Liver (tissue), 9 donors: ENCODE data around the gene PLEKHA5. TPM values are rescaled to one million over a fixed set of nuclear protein-coding genes. Genes with fewer than 3 reads are reported as not detected.
A peak's percentile ranks its signal among the peaks of the same experiment; 100 is the strongest.

Experiments used
- DNase-seq: peaks from one replicate; pipeline ENCODE4 v3.0.0-alpha.2; 2017; ENCODE audit warnings: low spot score
- H3K27ac ChIP-seq, 2 donors: one replicate each; pipeline ENCODE4 v1.7.0; 2013; ENCODE audit warnings: inconsistent platforms in 2 of 2, low read length in 2 of 2, control low read depth in 1 of 2, low read depth in 1 of 2, mild to moderate bottlenecking in 1 of 2
- H3K27me3 ChIP-seq, 4 donors: one replicate each; pipeline versions ENCODE4 v1.6.1 to v1.7.0; 2013; ENCODE audit warnings: low read length in 3 of 4, inconsistent platforms in 1 of 4, mild to moderate bottlenecking in 1 of 4, moderate library complexity in 1 of 4; ENCODE audit not compliant: control insufficient read depth in 4 of 4, insufficient read depth in 4 of 4
- H3K36me3 ChIP-seq, 4 donors: one replicate each; pipeline versions ENCODE4 v1.6.1 to v1.7.0; 2013; ENCODE audit warnings: low read length in 3 of 4, mild to moderate bottlenecking in 3 of 4, low read depth in 1 of 4, moderate library complexity in 1 of 4; ENCODE audit not compliant: control insufficient read depth in 4 of 4, insufficient read depth in 3 of 4
- H3K4me1 ChIP-seq, 4 donors: one replicate each; pipeline versions ENCODE4 v1.6.1 to v1.7.0; 2013; ENCODE audit warnings: low read length in 3 of 4, mild to moderate bottlenecking in 3 of 4, moderate library complexity in 1 of 4; ENCODE audit not compliant: control insufficient read depth in 4 of 4, insufficient read depth in 4 of 4
- H3K4me3 ChIP-seq, 3 donors: one replicate each; pipeline versions ENCODE4 v1.6.1 to v1.7.0; 2013; ENCODE audit warnings: low read length in 3 of 3, control low read depth in 1 of 3, low read depth in 1 of 3, mild to moderate bottlenecking in 1 of 3
- H3K9ac ChIP-seq, 2 donors: one replicate each; pipeline ENCODE4 v1.7.0; 2013; ENCODE audit warnings: low read length in 2 of 2, mild to moderate bottlenecking in 2 of 2, moderate library complexity in 2 of 2, control low read depth in 1 of 2, low read depth in 1 of 2
- H3K9me3 ChIP-seq, 4 donors: one replicate each; pipeline versions ENCODE4 v1.6.1 to v1.7.0; 2013; ENCODE audit warnings: low read length in 3 of 4; ENCODE audit not compliant: control insufficient read depth in 4 of 4
- CTCF ChIP-seq: fragments of 150-350 bp; IDR thresholded peaks from 2 replicates; pipeline ENCODE4 v1.5.1; 2017; ENCODE audit warnings: improper control_type of control experiment, low read depth, low read length; ENCODE audit not compliant: missing input control
- EGR1 ChIP-seq, 2 donors: IDR thresholded peaks; 2 replicates each; pipeline ENCODE4 v1.6.1; 2016 to 2018; ENCODE audit warnings: antibody characterized with exemption in 2 of 2, low read depth in 2 of 2
- FOXA2 ChIP-seq: IDR thresholded peaks from 2 replicates; pipeline ENCODE4 v1.6.1; 2016; ENCODE audit warnings: antibody characterized with exemption
- GABPA ChIP-seq, 2 donors: IDR thresholded peaks in 1 of 2; conservative IDR thresholded peaks in 1 of 2; 2 replicates each; pipeline ENCODE4 v1.6.1; 2016; ENCODE audit warnings: antibody characterized with exemption in 2 of 2, mild to moderate bottlenecking in 1 of 2, moderate library complexity in 1 of 2
- JUND ChIP-seq, 2 donors: IDR thresholded peaks; 2 replicates each; pipeline ENCODE4 v1.6.1; 2016; ENCODE audit warnings: antibody characterized with exemption in 2 of 2
- NR2F2 ChIP-seq: IDR thresholded peaks from 2 replicates; pipeline ENCODE4 v1.6.1; 2016; ENCODE audit warnings: antibody characterized with exemption
- RAD21 ChIP-seq, 2 donors: IDR thresholded peaks; 2 replicates each; pipeline ENCODE4 v1.6.1; 2016; ENCODE audit warnings: antibody characterized with exemption in 2 of 2, mild to moderate bottlenecking in 2 of 2
- RXRA ChIP-seq, 2 donors: IDR thresholded peaks; 2 replicates each; pipeline ENCODE4 v1.6.1; 2017 to 2018; ENCODE audit warnings: antibody characterized with exemption in 2 of 2, mild to moderate bottlenecking in 1 of 2
- SP1 ChIP-seq: IDR thresholded peaks from 2 replicates; pipeline ENCODE4 v1.6.1; 2018; ENCODE audit warnings: antibody characterized with exemption, mild to moderate bottlenecking
- TAF1 ChIP-seq: conservative IDR thresholded peaks from 2 replicates; pipeline ENCODE4 v1.6.1; 2016; ENCODE audit warnings: antibody characterized with exemption, mild to moderate bottlenecking
- YY1 ChIP-seq: IDR thresholded peaks from 2 replicates; pipeline ENCODE4 v1.6.1; 2016; ENCODE audit warnings: antibody characterized with exemption, mild to moderate bottlenecking
- WGBS: extraction: QIAGEN DNeasy Blood & Tissue Kit; methylation state at CpG from one replicate; pipeline ENCODE4 v1.1.7; 2013; 5-methylcytosine and 5-hydroxymethylcytosine counted together
- polyA plus RNA-seq, 2 donors: library from polyadenylated mRNA; stranded (reverse) in 1 of 2; unstranded in 1 of 2; fragments of 200-250 nt in 1 of 2; fragments of >200 nt in 1 of 2; fragmentation: Nextera tagmentation in 1 of 2; extraction: Ambion mirVana in 1 of 2; gene quantifications; one replicate each; pipeline versions ENCODE4 v1.2.1 to v1.2.3, GENCODE V29; 2013 to 2015
- total RNA-seq, 2 donors: library from RNA; depleted of rRNA; stranded (reverse); fragments of >200 nt; gene quantifications; one replicate each; pipeline ENCODE4 v1.2.3, GENCODE V29; 2014
- TF ChIP-seq, protein P1 (sequence below): IDR thresholded peaks from 2 replicates; pipeline ENCODE4 v1.6.1; 2016; ENCODE audit warnings: antibody characterized with exemption
- TF ChIP-seq, protein P2 (sequence below): IDR thresholded peaks from 2 replicates; pipeline ENCODE4 v1.6.1; 2016; ENCODE audit warnings: antibody characterized with exemption
- donor health status: healthy.
- donor health status: healthy.
- donor health status: healthy.
- donor health status: healthy.
- donor health status: healthy.

The PLEKHA5 gene, protein sequence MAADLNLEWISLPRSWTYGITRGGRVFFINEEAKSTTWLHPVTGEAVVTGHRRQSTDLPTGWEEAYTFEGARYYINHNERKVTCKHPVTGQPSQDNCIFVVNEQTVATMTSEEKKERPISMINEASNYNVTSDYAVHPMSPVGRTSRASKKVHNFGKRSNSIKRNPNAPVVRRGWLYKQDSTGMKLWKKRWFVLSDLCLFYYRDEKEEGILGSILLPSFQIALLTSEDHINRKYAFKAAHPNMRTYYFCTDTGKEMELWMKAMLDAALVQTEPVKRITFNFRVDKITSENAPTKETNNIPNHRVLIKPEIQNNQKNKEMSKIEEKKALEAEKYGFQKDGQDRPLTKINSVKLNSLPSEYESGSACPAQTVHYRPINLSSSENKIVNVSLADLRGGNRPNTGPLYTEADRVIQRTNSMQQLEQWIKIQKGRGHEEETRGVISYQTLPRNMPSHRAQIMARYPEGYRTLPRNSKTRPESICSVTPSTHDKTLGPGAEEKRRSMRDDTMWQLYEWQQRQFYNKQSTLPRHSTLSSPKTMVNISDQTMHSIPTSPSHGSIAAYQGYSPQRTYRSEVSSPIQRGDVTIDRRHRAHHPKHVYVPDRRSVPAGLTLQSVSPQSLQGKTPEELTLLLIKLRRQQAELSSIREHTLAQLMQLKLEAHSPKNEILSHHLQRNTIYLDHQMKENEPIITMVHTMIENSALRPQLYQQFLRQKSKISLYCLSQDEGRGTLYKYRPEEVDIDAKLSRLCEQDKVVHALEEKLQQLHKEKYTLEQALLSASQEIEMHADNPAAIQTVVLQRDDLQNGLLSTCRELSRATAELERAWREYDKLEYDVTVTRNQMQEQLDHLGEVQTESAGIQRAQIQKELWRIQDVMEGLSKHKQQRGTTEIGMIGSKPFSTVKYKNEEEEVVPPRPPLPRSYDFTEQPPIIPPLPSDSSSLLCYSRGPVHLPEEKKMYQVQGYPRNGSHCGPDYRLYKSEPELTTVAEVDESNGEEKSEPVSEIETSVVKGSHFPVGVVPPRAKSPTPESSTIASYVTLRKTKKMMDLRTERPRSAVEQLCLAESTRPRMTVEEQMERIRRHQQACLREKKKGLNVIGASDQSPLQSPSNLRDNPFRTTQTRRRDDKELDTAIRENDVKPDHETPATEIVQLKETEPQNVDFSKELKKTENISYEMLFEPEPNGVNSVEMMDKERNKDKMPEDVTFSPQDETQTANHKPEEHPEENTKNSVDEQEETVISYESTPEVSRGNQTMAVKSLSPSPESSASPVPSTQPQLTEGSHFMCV
- total RNA-seq (10 to 100 TPM in 1 of 2 donors, 1 to 10 TPM in 1; 9.7 to 23.8 TPM), polyA plus RNA-seq (10 to 100 TPM in 1 of 2 donors, 1 to 10 TPM in 1; 4.6 to 25.5 TPM)

- Histone ChIP-seq H3K27me3 (no peaks in the 10 kb centered on the region), H3K9ac (peak within 1 kb of the TSS; percentile 84 to 88), H3K4me1 (peaks cover 3 to 22% (median 5%) of the 10 kb centered on the region in 4 donors), H3K27ac (peak within 1 kb of the TSS; percentile 89 to 91), H3K4me3 (peak within 1 kb of the TSS; percentile 73 to 93 (median 87)), H3K36me3 (no peaks in the 10 kb centered on the region), H3K9me3 (peaks cover 2 to 12% (median 7%) of the 10 kb centered on the region in 4 donors)
- TF ChIP-seq RAD21 (IDR thresholded peaks at IDR 0.05) (peak in 1 of 2 donors; percentile 46), TAF1 (peak; percentile 32), YY1 (peak; percentile 76), CTCF (peak; percentile 10)
- TF ChIP-seq, protein P1, sequence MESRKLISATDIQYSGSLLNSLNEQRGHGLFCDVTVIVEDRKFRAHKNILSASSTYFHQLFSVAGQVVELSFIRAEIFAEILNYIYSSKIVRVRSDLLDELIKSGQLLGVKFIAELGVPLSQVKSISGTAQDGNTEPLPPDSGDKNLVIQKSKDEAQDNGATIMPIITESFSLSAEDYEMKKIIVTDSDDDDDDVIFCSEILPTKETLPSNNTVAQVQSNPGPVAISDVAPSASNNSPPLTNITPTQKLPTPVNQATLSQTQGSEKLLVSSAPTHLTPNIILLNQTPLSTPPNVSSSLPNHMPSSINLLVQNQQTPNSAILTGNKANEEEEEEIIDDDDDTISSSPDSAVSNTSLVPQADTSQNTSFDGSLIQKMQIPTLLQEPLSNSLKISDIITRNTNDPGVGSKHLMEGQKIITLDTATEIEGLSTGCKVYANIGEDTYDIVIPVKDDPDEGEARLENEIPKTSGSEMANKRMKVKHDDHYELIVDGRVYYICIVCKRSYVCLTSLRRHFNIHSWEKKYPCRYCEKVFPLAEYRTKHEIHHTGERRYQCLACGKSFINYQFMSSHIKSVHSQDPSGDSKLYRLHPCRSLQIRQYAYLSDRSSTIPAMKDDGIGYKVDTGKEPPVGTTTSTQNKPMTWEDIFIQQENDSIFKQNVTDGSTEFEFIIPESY: no peak
- WGBS: under 1% methylated on average over 103 of the region's 103 CpGs
- peak; percentile 72 for DNase-seq
Observed at GRCh38 chr12:19129486-19130223, at the start of gene PLEKHA5. Gene PLEKHA5, plus strand, starts transcription at chr12:19129733. Its CDS starts 67 bp downstream, at chr12:19129800.

GRCh38 chr12:19080918-19081317 lies 48.6 kb upstream of the PLEKHA5 start:
- WGBS: 90% methylated on average over 2 of the region's 2 CpGs
- TF ChIP-seq RAD21 (IDR thresholded peaks at IDR 0.05) (no peak), FOXA2 (no peak), JUND (IDR thresholded peaks at IDR 0.05) (no peak), SP1 (no peak), TAF1 (no peak), EGR1 (IDR thresholded peaks at IDR 0.05; ENCODE audit: low read depth in 2 of 2) (no peak), GABPA (IDR thresholded peaks at IDR 0.05 in 1 of 2, conservative IDR thresholded peaks at IDR 0.05 in 1 of 2) (no peak), NR2F2 (no peak), RXRA (IDR thresholded peaks at IDR 0.05) (no peak)
- TF ChIP-seq, protein P2, sequence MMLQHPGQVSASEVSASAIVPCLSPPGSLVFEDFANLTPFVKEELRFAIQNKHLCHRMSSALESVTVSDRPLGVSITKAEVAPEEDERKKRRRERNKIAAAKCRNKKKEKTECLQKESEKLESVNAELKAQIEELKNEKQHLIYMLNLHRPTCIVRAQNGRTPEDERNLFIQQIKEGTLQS: no peak
- TF ChIP-seq, protein P1: no peak
- H3K36me3 ChIP-seq: no peaks in the 10 kb centered on the region

More at GRCh38 chr12:19080918-19081317, 48.6 kb upstream of the PLEKHA5 start:
- peaks cover 0 to 5% (median 0%) of the 10 kb centered on the region in 4 donors for H3K4me1 ChIP-seq
- H3K27ac ChIP-seq: no peak overlapping the region
- no peaks in the 10 kb centered on the region for H3K9me3 ChIP-seq
- H3K4me3 ChIP-seq: no peak overlapping the region
- H3K9ac ChIP-seq: no peak overlapping the region
- no peak for DNase-seq
- no peaks in the 10 kb centered on the region for H3K27me3 ChIP-seq
